Gastroesophageal sphincter (tissue), 4 donors: ENCODE results near the gene CNNM2. TPM values are rescaled to one million over a fixed set of nuclear protein-coding genes. Genes with fewer than 3 reads are reported as not detected.

ENCODE experiments used
- ATAC-seq: fragments of 150-250 bp; one replicate; pipeline ENCODE4 v1.9.1; 2016; ENCODE audit warnings: mild to moderate bottlenecking, moderate library complexity
- H3K27ac ChIP-seq, 4 donors: fragments of 200-600 bp; sonication (generic) in 3 of 4; 1 replicate in 3 of 4; 2 replicates in 1 of 4; pipeline ENCODE4 v1.5.1; 2016 to 2019
- H3K27me3 ChIP-seq: fragments of 200-600 bp; sonication (generic); one replicate; pipeline ENCODE4 v1.5.1; 2019
- H3K36me3 ChIP-seq, 2 donors: fragments of 200-600 bp; sonication (generic); one replicate each; pipeline ENCODE4 v1.5.1; 2019; ENCODE audit warnings: control low read depth in 1 of 2
- H3K4me1 ChIP-seq, 3 donors: fragments of 200-600 bp; sonication (generic); 1 replicate in 2 of 3; 2 replicates in 1 of 3; pipeline ENCODE4 v1.5.1; 2016 to 2019; ENCODE audit warnings: control low read depth in 2 of 3
- H3K4me3 ChIP-seq, 2 donors: fragments of 200-600 bp; sonication (generic); one replicate each; pipeline ENCODE4 v1.5.1; 2019; ENCODE audit warnings: mild to moderate bottlenecking in 1 of 2, moderate library complexity in 1 of 2
- H3K9me3 ChIP-seq, 3 donors: fragments of 200-600 bp; sonication (generic); one replicate each; pipeline ENCODE4 v1.5.1; 2017 to 2019; ENCODE audit warnings: control low read depth in 2 of 3
- CTCF ChIP-seq, 4 experiments: fragments of 200-600 bp in 2 of 4; fragments of 450-650 bp in 2 of 4; sonication (generic) in 1 of 4; IDR thresholded peaks; one replicate each; pipeline ENCODE4 v1.5.1; 2017 to 2019; ENCODE audit warnings: antibody characterized with exemption in 4 of 4, mild to moderate bottlenecking in 2 of 4, moderate library complexity in 2 of 4
- EP300 ChIP-seq: sonication (generic); formaldehyde crosslinking; IDR thresholded peaks from one replicate; pipeline ENCODE4 v1.6.1; 2017; ENCODE audit warnings: antibody characterized with exemption, mild to moderate bottlenecking
- POLR2A ChIP-seq, 2 donors: fragments of 450-650 bp; IDR thresholded peaks; one replicate each; pipeline ENCODE4 v1.6.1; 2017; ENCODE audit warnings: antibody characterized with exemption in 2 of 2, mild to moderate bottlenecking in 2 of 2, moderate library complexity in 1 of 2
- POLR2AphosphoS5 ChIP-seq: sonication (generic); formaldehyde crosslinking; IDR thresholded peaks from one replicate; pipeline ENCODE4 v1.6.1; 2017; ENCODE audit warnings: antibody characterized with exemption
- WGBS, 2 donors: methylation state at CpG; one replicate each; pipeline ENCODE4 v1.1.5; 2018; ENCODE audit warnings: low coverage in 1 of 2; 5-methylcytosine and 5-hydroxymethylcytosine counted together
- total RNA-seq, 4 donors: library from RNA; depleted of rRNA; stranded (reverse); fragments of >200 nt; gene quantifications; one replicate each; pipeline ENCODE4 v1.1.0, GENCODE V29; 2016

Gene CNNM2
- total RNA-seq, 4 donors from 2014 or later, result 3.8 to 10.7 (median 7.5) TPM

DNA sequence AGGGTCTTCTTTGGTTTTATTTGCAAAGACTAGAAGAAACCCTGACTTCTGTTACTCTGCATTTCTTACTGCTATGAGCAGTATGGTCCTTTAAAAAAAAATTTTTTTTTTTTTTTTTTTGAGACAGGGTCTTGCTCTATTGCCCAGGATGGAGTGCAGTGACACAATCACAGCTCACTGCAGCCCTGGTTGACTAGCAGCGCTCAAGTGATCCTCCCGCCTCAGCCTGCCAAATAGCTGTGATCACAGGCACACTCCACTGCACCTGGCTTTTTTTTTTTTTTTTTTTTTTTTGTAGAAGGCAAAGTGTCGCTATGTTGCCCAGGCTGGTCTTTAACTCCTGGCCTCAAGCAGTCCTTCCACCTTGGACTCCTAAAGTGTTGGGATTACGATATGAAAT lies 17.4 kb downstream of the CNNM2 start:
- Histone ChIP-seq H3K27me3 (no peaks in the 10 kb centered on the region), H3K4me1 (no peaks in the 10 kb centered on the region), H3K27ac (no peak overlapping the region), H3K9me3 (no peaks in the 10 kb centered on the region), H3K36me3 (no peaks in the 10 kb centered on the region), H3K4me3 (no peak overlapping the region)
- 92 to 100% methylated on average over 2 to 4 of the region's 4 CpGs for WGBS, 2 donors
- ATAC-seq, result no peak
- TF ChIP-seq CTCF (IDR thresholded peaks at IDR 0.05) (no peak), EP300 (no peak), POLR2A (IDR thresholded peaks at IDR 0.05) (no peak), POLR2AphosphoS5 (no peak)

GRCh38 chr10:102935939-102936605 lies 18.0 kb downstream of the CNNM2 start:
- TF ChIP-seq POLR2A (IDR thresholded peaks at IDR 0.05) (no peak), EP300 (no peak)
- 80 to 92% methylated on average over 3 of the region's 3 CpGs for WGBS, 2 donors
- ATAC-seq, result no peak
- H3K36me3 ChIP-seq, result no peaks in the 10 kb centered on the region
- no peaks in the 10 kb centered on the region for H3K4me1 ChIP-seq
- no peaks in the 10 kb centered on the region for H3K27me3 ChIP-seq
- no peak overlapping the region for H3K4me3 ChIP-seq
- no peak overlapping the region for H3K27ac ChIP-seq
- no peaks in the 10 kb centered on the region for H3K9me3 ChIP-seq

GRCh38 chr10:102941401-102941800 lies 23.3 kb downstream of the CNNM2 start:
- TF ChIP-seq POLR2A (IDR thresholded peaks at IDR 0.05) (no peak), CTCF (IDR thresholded peaks at IDR 0.05) (no peak), EP300 (no peak), POLR2AphosphoS5 (no peak)
- 100% methylated on average over 1 to 3 of the region's 3 CpGs for WGBS, 2 donors
- no peaks in the 10 kb centered on the region for H3K27me3 ChIP-seq
- no peaks in the 10 kb centered on the region for H3K36me3 ChIP-seq
- no peaks in the 10 kb centered on the region for H3K9me3 ChIP-seq
- H3K4me1 ChIP-seq, result no peaks in the 10 kb centered on the region
- H3K27ac ChIP-seq, result no peak overlapping the region
- no peak for ATAC-seq
- no peak overlapping the region for H3K4me3 ChIP-seq

DNA sequence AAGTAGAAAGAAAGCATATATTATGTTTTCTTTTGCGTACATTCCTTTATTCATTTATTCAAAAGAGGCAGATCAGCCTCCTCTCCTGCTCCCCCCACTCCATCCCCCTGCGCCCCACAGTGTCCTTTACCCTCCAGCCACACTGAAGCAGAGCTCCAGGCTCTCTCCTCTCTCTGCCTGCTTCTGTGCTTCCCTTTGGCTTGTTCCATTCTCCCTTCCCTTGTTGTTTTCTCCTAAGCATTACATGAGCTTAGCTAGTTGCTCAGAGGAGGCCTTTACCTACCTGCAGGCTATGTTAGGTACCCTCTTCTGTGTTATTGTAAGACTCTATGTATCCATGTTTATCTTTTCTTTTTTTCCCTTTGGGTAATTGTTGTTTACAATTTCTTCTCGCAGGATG lies 27.4 kb downstream of the CNNM2 start:
- no peak for ATAC-seq
- no peak overlapping the region for H3K4me3 ChIP-seq
- 87 to 100% methylated on average over 1 to 3 of the region's 3 CpGs for WGBS, 2 donors

GRCh38 chr10:102945962-102946361 lies 27.9 kb downstream of the CNNM2 start:
- TF ChIP-seq POLR2AphosphoS5 (no peak), CTCF (IDR thresholded peaks at IDR 0.05) (no peak), POLR2A (IDR thresholded peaks at IDR 0.05) (no peak), EP300 (no peak)
- Histone ChIP-seq H3K27ac (no peak overlapping the region), H3K9me3 (no peaks in the 10 kb centered on the region), H3K36me3 (no peaks in the 10 kb centered on the region), H3K4me3 (no peak overlapping the region), H3K4me1 (no peaks in the 10 kb centered on the region), H3K27me3 (no peaks in the 10 kb centered on the region)
- no peak for ATAC-seq
- 92 to 100% methylated on average over 1 to 2 of the region's 2 CpGs for WGBS, 2 donors

More for the DNA sequence above, 27.4 kb downstream of the CNNM2 start:
- Histone ChIP-seq H3K9me3 (no peaks in the 10 kb centered on the region), H3K27ac (no peak overlapping the region), H3K36me3 (no peaks in the 10 kb centered on the region), H3K27me3 (no peaks in the 10 kb centered on the region), H3K4me1 (no peaks in the 10 kb centered on the region)
- TF ChIP-seq EP300 (no peak), CTCF (IDR thresholded peaks at IDR 0.05) (no peak)
